ENCODE data around the gene UBR4.
"Not testable (repeated sequence)": the region's sequence is repeated elsewhere in the genome, so short reads cannot be mapped to it uniquely, and the experiment has no call there.

The UBR4 gene

DNA sequence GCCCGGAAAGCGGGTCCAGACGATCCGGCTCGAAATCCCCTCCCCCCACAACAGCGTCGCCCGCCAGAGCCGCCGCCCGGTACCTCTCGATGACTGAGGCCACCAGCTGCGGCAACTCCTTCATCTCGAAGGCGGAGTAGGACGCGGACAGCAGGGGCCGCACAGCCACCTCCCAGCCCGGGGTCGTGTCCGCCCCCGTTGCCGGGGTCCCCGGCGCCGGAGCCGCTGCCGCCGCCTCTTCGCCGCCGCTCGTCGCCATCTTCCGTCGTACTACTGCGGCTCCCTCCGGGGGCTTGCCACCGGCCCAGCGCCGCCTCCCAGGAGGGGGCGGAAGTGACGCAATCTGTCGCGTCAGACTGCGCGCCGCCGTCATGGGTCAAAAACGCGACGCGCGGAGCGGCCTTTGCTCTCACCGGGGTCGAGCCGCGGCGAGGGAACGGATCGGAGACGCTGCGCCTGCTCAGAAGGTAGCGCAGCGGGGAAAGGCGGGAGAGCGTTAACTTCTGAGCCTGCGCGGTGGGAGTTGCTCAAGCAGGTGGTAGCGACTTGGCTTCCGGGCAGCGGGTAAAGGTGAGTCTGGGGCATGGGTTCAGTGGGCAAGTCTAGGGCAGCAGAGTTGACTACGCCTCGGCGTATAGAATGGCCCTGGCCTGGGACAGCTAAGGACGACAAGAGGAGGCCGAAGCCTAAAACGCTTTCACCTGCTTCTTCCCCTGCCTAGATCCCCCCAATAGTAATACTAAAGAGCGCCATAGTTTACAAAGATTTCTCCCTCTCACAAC is at the start of gene UBR4:
Gene UBR4 (minus strand): TSS at position 277 of the 782 bp plus-strand sequence. CDS start 18 bp downstream, at position 259.
- DNase-seq (ENCODE audit: low read depth in 4 of 4, low spot score in 1 of 4), result peak; percentile 95 to 97 (median 96)

DNA sequence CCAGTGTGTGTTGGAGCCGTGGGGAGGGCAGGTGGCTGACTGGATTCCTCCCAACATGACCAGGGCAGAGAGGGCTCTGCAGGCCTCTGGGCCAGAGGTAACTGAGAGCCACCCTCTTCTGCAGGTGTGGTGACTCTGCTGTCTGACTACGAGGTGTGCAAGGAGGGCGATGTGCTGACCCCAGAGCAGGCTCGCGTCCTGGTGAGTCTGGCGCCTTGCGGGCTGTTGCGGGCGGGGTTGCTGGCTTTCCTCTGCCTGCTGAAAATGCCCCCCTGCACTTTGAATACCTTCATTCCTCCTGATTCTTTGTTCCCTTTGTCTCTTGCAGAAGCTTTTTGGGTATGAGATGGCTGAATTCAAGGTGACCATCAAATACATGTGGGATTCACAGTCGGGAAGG is 48.3 kb upstream of the UBR4 start:
- no peak for DNase-seq (ENCODE audit: low read depth in 4 of 4, low spot score in 1 of 4)

DNA sequence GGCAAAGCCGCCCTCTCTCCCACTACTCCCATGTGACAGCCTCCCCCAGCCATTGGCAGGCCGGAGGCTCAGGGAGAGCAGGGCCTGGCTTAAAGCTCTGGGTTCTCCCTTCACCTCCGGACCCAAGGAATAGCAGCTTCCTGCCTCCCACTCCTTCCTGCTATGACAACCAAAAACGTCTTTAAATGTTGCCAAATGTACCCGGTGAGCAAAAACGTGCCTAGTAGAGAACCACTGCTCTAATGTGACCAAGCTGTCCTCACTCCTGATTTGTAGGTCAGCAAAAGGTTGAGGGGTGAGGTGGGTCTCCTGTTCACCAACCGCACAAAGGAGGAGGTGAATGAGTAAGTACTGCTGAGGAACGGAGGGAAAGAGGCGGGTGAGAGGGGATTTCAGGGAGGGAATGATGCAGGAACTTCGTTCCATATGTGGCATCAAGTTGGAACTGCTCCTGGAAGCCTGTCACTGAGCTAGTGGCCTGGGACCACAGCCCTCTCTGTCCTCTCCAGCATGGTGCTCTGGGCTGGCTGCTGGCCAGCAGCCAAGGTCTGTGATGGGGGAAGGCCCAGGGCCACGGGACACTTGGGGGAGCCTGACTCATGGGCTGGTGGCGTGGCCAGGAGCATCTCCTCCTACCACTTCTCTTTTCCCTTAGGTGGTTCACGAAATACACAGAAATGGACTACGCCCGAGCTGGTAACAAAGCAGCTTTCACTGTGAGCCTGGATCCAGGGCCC is 47.3 kb upstream of the UBR4 start:
- DNase-seq (ENCODE audit: low read depth in 4 of 4, low spot score in 1 of 4), result no peak

DNA sequence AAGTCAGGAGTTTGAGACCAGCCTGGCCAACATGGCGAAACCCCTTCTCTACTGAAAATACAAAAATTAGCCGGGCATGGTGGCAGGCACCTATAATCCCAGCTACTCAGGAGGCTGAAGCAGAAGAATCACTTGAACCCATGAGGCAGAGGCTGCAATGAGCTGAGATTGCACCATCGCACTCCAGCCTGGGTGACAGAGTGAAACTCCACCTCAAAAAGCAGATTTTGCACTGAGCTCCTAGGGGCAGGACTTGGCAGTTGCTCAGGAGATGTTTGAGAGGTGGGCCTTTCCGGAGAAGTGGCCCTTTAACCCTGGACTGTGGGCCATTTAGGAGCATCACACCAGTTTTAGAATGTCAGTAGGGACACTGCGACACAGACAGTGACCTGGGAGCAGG is 46.2 kb upstream of the UBR4 start:
- DNase-seq (ENCODE audit: low read depth in 4 of 4, low spot score in 1 of 4), result not testable (repeated sequence)

DNA sequence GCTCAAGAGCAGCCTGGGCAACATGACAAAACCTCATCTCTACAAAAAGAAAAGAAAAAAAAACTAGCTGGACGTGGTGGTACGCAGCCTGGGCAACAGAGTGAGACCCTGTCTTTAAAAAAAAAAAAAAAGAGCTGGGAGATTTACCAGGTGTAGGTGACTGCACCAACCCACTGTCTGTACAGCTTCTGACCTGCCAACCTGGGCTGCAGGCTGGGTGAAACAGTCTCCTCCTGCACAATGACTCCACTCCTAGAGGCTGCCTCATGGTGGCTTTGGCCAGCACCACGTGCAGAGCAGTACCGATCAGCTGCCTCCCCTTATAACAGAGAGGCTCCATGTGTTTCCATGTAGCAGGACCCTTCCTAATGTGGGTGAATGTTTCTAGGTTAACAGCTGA is 45.2 kb upstream of the UBR4 start:
- DNase-seq (ENCODE audit: low read depth in 4 of 4, low spot score in 1 of 4), result no peak

DNA sequence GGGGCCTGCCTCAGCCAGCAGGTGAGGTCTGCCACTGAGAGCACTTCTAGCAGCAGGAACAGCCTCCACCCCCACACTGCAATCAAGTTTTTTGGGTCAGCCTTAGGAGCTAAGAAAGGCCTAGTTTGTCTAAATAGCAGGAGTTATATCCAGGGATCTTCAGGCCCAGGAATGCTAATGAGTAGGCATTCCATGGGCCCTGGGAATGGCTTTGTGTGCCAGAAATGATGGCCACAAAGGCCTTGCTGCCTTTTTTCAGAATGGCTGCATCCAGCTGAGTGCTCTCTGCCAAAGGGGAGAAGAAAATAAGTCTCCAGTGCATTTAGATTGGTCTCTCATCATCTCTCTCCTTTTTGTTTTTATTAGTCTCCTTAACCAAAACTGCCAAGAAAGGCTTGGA is 44.4 kb upstream of the UBR4 start:
- no peak for DNase-seq (ENCODE audit: low read depth in 4 of 4, low spot score in 1 of 4)

DNA sequence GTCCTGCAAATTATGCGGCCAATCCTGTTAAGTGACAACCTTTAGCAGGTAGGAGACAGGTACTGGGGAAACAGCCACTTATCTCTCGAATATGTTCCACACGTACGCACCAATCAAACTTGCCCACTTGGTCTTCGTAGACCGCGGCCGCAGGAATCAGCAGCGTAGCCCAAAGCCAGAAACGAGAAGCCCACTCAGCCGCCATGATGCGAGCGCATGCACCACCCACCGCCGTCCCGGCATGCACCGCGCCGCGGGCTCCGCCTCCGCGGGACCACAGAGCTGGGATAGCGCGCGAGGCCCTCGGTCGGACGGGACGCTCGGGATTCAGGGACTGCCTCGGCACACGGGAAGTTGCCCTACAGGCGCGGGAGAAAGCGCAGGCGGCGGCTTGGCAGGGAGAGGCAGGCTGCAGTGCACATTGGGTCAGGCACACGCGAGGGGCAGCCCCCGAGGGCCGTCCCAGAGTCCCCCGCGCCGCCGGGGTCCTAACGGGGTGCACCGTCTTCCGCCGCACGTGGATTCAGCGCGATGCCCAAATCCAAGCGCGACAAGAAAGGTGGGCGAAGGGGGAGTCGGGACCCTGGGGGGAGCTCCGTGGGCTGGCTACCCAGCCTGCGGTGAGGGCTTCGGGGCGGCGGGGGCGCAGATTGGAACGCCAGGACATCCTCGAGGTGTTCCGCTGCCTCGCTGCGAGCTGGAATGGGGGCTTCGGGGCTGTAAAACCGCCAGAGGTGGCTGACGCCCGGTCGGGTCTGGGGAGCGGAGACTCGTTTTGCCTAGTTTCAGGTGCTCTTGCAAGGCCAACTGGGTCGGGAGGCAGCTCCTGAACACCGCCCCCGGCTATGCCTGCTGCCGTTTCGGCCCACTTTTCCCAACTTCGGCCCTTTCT is 41.5 kb upstream of the UBR4 start, which contains the start of the genes EMC1 and MRTO4:
Gene EMC1 (minus strand): TSS at position 220 of the 892 bp plus-strand sequence. CDS start 15 bp downstream, at position 205.
Gene MRTO4 (plus strand): TSS at position 501 of the 892 bp plus-strand sequence. CDS start 31 bp downstream, at position 532.
- peak; percentile 75 to 85 (median 83) for DNase-seq (ENCODE audit: low read depth in 4 of 4, low spot score in 1 of 4)

DNA sequence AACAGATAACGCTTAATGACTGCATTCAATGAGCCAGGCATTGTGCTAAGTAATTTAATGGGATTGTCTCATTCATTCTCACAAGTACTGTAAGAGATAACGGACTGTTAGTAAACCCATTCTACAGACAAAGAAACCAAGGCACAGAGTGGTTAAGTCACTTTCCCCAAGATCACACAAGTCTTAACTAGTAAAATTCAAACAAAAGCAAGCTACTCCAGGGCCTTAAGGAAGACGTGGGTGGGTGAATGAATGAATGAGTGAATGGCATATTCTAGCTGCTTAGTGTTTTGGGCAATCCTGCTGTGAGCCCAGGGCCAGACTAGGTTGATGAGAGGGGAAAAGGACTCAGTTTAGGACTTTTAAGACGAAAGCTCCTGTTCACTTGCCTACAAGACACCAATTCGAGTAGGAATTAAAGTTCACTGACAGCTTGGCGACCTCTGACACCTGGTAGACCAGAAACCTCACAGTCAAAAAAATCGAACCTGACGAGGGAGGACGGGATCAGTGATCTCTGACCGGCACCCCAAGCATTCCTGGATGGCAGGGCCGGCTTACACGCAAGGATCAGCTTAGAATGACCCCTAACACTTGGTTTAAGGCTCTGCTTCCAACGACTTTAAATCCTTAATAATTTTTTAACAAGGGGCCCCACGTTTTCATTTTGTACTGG is 40.7 kb upstream of the UBR4 start:
- DNase-seq (ENCODE audit: low read depth in 4 of 4, low spot score in 1 of 4), result no peak

DNA sequence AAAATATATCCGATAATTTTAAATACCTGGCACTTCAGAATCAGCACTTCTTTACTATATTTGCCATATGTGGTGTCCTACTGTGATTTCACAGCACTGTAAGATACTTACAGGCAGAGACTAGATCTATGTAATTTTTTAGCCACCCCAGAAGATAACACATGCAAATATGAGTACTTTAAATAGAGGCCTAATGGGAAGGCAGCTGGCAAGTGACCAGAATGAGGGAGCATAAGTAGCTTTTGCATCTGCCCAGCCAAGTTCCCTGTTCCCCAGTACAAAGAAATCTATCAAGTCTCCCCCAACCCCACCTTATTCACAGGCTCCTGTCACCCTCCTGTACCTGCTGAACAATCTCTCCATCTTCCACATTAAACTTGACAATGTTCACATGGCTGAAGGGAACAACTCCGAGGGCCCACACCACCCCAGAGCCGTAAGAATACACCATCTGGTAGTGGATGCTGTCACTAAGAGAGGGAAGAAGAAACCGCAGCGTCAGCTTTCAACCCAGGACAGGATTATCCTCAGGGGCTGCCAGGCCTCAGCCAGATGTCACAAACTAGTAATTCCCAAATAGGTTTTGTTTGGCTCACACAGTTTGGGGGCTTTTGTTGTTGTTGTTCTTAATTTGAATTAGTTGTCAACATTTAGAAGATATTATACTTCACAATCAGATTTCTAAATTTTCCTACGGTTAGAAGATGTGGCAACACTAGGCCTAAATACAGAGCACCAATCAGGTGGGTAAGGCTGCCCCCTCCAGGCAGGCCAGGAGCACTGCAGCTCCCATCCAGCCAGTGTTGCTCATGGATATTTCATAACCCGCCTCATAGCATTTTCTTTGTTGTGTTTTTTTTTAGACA is 30.8 kb upstream of the UBR4 start:
- peak; percentile 48 to 58 (median 50) for DNase-seq (ENCODE audit: low read depth in 4 of 4, low spot score in 1 of 4)

DNA sequence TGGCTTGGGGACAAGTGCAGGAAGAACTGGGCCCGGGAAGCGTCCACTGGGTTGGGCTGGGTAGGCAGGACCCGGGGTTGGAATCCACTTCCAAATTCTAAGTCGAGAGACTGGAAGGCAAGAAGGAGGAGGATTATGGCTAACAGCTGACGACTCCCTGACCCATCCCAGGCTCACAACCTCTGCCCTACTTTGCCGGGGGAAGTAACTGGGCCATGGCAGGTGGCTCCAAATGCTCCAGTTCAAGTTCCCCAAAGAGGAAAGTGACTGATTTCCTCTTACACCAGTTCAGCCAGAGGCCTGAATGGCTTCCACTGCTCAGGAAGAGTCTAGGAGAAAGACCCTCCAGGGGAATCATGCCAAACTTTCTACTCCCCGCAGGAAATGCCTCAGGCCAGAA is 29.8 kb upstream of the UBR4 start:
- no peak for DNase-seq (ENCODE audit: low read depth in 4 of 4, low spot score in 1 of 4)

DNA sequence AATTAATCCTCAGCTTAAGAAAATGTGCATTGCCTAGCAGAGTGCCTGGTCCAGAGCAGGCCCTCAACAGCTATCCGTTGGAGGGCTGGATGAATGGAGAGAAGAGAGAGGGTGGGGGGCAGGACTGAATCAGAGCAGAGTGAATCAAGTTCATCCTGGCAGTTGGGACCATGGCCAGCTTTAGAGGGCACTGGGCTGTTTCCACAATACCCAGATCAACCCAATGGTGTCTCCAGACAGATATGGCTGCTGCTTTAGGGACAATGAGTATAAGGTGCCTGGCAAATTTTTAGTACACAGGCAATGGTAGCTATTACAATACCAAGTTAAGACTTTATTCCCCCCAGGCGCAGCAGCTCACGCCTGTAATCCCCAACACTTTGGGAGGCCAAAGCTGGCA is 24.2 kb upstream of the UBR4 start:
- no peak for DNase-seq (ENCODE audit: low read depth in 4 of 4, low spot score in 1 of 4)

DNA sequence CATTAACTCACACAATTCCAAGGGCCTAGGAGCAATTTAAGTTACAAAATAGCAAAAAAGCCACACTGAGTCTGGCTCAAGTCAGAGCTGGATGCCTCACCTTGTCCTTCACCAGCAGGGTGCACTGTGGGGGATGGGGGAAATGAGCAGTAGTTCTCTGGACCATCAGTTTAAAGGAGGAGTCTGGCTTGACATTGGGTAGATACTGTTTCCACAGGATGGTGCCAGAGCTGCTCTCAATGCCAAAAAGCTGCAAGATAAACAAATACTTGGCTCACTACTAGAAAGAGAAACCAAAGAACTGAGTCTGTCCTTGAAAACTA is 22.4 kb upstream of the UBR4 start:
- DNase-seq (ENCODE audit: low read depth in 4 of 4, low spot score in 1 of 4), result no peak

DNA sequence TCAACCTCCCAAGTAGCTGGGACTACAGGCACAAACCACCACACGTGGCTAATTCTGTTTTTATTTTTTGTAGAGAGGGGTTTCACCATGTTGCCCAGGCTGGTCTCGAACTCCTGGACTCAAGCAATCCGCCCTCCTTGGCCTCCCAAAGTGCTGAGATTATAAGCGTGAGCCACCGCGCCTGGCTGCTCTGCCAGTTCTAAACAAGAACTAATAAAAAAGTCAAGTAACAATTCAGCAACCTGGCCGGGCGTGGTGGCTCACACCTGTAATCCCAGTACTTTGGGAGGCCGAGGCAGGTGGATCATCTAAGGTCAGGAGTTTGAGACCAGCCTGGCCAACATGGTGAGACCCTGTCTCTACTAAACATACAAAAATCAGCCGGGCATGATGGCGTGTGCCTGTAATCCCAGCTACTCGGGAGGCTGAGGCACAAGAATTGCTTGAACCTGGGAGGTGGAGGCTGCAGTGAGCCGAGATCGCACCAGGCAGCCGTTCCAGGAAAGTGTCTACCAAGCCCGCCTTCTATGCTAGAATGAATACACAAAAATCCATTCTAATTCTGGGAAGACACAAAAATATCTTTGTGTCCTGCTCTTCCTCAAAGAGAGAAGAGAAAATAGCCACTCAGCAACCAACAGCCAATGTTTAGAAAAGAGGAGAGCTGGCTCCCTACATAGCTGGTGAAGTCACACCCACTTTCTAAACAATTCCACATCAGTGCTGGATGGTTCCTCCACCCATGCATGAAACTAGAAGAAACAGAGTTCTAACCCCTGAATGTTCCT is 21.9 kb upstream of the UBR4 start:
- not testable (repeated sequence) for DNase-seq (ENCODE audit: low read depth in 4 of 4, low spot score in 1 of 4)

DNA sequence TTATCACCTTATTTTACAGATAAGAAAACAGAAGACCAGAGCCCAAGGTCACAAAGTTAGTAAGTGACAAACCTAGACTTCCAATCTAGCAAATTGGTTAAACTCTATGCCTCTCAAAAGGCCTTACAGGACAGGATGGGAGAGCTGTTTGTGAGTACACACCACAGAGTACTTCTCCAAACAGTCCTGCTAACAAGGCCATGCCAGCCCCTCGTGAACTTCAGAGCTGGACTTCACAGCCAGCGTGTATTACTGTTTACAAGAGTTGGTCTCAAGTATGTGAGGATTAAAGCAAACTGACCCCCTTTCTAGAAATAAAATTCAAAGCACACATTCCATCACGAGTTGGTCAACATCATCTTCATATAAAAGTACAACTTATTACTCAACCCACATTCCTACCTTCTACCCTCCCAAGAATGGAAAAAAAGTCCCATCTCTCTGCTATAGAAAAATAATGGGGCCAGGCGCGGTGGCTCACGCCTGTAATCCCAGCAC is 19.8 kb upstream of the UBR4 start:
- DNase-seq (ENCODE audit: low read depth in 4 of 4, low spot score in 1 of 4), result no peak

DNA sequence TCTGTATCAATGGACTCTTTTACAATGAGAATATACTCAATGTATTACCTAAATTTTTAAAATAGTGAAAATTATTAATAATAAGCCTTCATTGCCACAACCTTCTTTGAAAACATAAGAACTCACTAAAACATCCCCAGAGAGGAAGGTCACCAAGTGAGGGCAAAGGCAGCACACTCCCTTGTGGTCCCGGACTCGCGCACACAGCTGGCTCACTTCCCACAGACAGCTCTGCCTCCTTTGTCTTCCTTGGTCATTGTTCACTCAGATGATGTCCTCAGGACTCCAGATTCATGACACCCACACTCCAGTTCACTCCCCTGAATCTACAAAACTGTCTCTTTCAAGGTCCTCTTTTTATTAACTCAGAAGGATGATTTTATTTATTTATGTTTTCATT is 19.2 kb upstream of the UBR4 start:
- DNase-seq (ENCODE audit: low read depth in 4 of 4, low spot score in 1 of 4), result no peak

DNA sequence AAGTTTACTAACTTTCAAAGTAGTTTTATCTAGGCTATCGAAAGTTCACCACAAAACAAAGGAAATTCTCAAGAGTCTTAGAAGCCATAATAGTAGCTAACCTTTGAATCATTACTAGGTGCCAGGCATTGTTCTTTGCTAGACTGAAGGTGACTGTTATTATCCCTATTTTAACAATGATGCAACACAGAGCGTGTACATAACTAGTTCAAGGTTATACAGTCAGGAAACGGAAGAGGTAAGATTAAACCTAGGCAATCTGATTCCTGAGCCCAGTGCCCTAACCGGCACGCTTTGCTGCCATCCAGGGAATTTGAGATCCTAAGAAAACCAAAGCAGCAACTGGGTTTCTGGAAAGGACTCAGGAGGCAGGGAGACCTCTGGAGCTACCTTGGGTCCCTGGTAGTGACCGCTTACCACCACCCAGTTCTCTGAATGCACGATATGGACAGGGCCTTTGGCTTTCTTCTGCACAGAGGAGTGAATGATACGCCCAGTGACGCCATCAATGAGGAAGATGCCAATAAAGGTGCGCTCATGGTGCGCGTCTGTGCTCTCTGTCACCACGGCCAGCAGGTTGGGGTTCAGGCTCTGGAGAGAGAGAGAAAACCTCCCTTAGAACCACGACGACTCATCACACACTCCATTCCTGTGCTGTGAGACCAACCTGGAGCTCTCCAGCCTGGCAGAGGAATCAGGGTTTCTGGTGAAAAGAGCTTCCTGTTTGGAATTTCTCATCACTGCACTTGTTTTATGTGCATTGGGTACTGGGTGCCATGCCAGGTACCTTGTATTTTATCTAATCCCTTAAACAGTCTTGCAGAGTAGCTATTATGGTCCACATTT is 13.1 kb upstream of the UBR4 start:
- DNase-seq (ENCODE audit: low read depth in 4 of 4, low spot score in 1 of 4), result no peak

DNA sequence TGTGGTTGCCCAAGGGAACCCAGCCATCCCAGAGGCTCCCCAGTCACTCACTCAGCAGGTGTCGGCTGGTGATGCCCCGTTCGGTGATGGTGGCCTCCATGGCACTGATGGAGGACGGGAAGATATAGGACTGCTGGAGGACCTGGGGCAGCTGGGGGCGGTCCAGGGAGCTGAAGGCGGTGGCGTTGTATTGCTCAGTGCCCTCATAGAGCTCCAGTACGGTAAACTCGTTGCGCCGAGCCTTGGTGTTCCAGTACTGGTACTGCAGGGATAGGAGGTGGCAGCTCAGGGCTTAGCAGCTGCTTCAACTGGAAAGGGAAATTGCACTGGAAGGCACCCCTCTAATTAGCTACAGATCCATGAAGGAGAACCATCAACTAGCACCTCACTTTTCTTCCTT is 12.5 kb upstream of the UBR4 start:
- no peak for DNase-seq (ENCODE audit: low read depth in 4 of 4, low spot score in 1 of 4)

DNA sequence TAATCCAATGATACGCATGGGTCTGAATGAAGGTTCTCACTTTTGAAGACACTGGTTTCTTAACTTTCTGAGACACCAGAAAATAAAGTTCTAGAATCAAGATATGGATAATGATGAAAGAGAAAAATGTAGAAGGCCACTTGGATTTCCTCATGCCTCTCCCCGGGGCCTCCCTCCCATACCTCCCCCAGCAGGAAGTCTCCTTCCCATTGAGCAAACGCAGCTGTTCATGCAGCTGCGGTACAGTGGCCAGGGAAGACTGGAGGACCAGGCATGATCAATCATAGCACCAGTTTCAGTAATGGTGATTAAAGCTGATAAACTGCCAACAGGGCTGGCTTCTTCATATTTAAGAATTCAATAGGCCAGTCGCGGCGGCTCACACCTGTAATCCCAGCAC is 10.9 kb upstream of the UBR4 start:
- no peak for DNase-seq (ENCODE audit: low read depth in 4 of 4, low spot score in 1 of 4)

Measured in stimulated activated CD4-positive, alpha-beta T cell treated with anti-CD3 and anti-CD28 coated beads, Interleukin-1b, Interleukin-23, amount 100 ng/mL, for 24 hours (primary cell).